HG03064 (cell line): Measurements from ENCODE around the gene STARD7.
"Not testable (repeated sequence)": the region's sequence is repeated elsewhere in the genome, so short reads cannot be mapped to it uniquely, and the experiment has no call there.

Experiments
- ATAC-seq: cut with Tn5 transposase; IDR thresholded peaks from one replicate; pipeline ENCODE4 v1.9.1; 2021; ENCODE audit warnings: low read depth; ENCODE audit not compliant: unreplicated experiment

Gene STARD7

GRCh38 chr2:96236882-96237281, 28.3 kb upstream of the STARD7 start:
- no peak for ATAC-seq

- peak; percentile 80 for ATAC-seq
These were observed 25.3 kb upstream of the STARD7 start for GRCh38 chr2:96233880-96234316.

- no peak for ATAC-seq
These were observed 24.8 kb upstream of the STARD7 start for GRCh38 chr2:96233436-96233835.

GRCh38 chr2:96231316-96231715, 22.7 kb upstream of the STARD7 start:
- ATAC-seq: no peak

GRCh38 chr2:96225016-96225533, 16.4 kb upstream of the STARD7 start:
- peak; percentile 63 for ATAC-seq

- ATAC-seq: not testable (repeated sequence)
These were observed 12.5 kb upstream of the STARD7 start for GRCh38 chr2:96221106-96221505.

GRCh38 chr2:96219959-96220358, 11.3 kb upstream of the STARD7 start:
- not testable (repeated sequence) for ATAC-seq

- ATAC-seq: no peak
These were observed 10.0 kb upstream of the STARD7 start for GRCh38 chr2:96218508-96219131.

- ATAC-seq: no peak
These were observed 5.9 kb upstream of the STARD7 start for GRCh38 chr2:96214554-96214953.

GRCh38 chr2:96213379-96213778, 4.8 kb upstream of the STARD7 start:
- ATAC-seq: no peak

- no peak for ATAC-seq
These were observed 3.7 kb upstream of the STARD7 start for GRCh38 chr2:96212339-96212738.

- ATAC-seq: no peak
These were observed 1.1 kb upstream of the STARD7 start for GRCh38 chr2:96209729-96210085.

GRCh38 chr2:96209011-96209728, 543 bp upstream of the STARD7 start:
- no peak for ATAC-seq

- ATAC-seq: no peak
These were observed 869 bp downstream of the STARD7 start for GRCh38 chr2:96207774-96208142.

- no peak for ATAC-seq
These were observed 1.4 kb downstream of the STARD7 start for GRCh38 chr2:96207073-96207773.

- ATAC-seq: no peak
These were observed 2.7 kb downstream of the STARD7 start for GRCh38 chr2:96205888-96206287.

- ATAC-seq: no peak
These were observed 3.6 kb downstream of the STARD7 start for GRCh38 chr2:96204836-96205624.

- no peak for ATAC-seq
These were observed 5.2 kb downstream of the STARD7 start for GRCh38 chr2:96203130-96204028.

- no peak for ATAC-seq
These were observed 6.3 kb downstream of the STARD7 start for GRCh38 chr2:96202152-96202854.
